ENCODE results near the gene ADI1. TPM values are rescaled to one million over a fixed set of nuclear protein-coding genes. Genes with fewer than 3 reads are reported as not detected.

Gene ADI1
- total RNA-seq, 2 experiments from 2014 or later: 19.2 to 22.1 TPM

- no peak overlapping the region for H3K4me3 ChIP-seq (ENCODE audit: low read depth, low read length, poor library complexity, severe bottlenecking)
- POLR2A ChIA-PET: no interaction called here
- H3K27ac ChIP-seq (ENCODE audit: low read depth, low read length, poor library complexity, severe bottlenecking): no peak overlapping the region
- no peaks in the 10 kb centered on the region for H3K79me2 ChIP-seq (ENCODE audit: insufficient read depth, low read depth, low read length)
- H3K4me2 ChIP-seq (ENCODE audit: low read length): no peak overlapping the region
- no peak for TF ChIP-seq CTCF (conservative IDR thresholded peaks at IDR 0.05; ENCODE audit: low read length)
- CTCF ChIA-PET (ENCODE audit: unreplicated experiment): no interaction called here
- H3K4me1 ChIP-seq (ENCODE audit: insufficient read depth, low read length, poor library complexity, severe bottlenecking): no peaks in the 10 kb centered on the region
- peaks cover 27% of the 10 kb centered on the region for H3K36me3 ChIP-seq (ENCODE audit: insufficient read depth, low read length)
- no peaks in the 10 kb centered on the region for H3K9me2 ChIP-seq (ENCODE audit: insufficient read depth, low read length)
- peaks cover 12% of the 10 kb centered on the region for H3K9me3 ChIP-seq (ENCODE audit: low read length)
- intact Hi-C loops (cut with micrococcal nuclease; ENCODE audit: unreplicated experiment): no loop called here
- no TSS peak for BruUV-seq (replicated peaks)
- DNase-seq (ENCODE audit: low spot score): no peak
- H4K20me1 ChIP-seq (ENCODE audit: insufficient read depth, low read length): no peaks in the 10 kb centered on the region
- H2AFZ ChIP-seq (ENCODE audit: low read length): no peak overlapping the region
Measured at GRCh38 chr2:3529316-3530025, 10.1 kb upstream of the ADI1 start.

GRCh38 chr2:3527886-3528785 is 8.8 kb upstream of the ADI1 start:
- CTCF ChIA-PET (ENCODE audit: unreplicated experiment): no interaction called here
- no peak for TF ChIP-seq CTCF (conservative IDR thresholded peaks at IDR 0.05; ENCODE audit: low read length)
- TF ChIP-seq EZH2phosphoT487 (IDR thresholded peaks at IDR 0.05; ENCODE audit: borderline replicate concordance, low read depth, low read length): no peak
- POLR2A ChIA-PET: no interaction called here
- Histone ChIP-seq H4K20me1 (ENCODE audit: insufficient read depth, low read length) (no peaks in the 10 kb centered on the region), H3K4me1 (ENCODE audit: insufficient read depth, low read length, poor library complexity, severe bottlenecking) (no peaks in the 10 kb centered on the region), H3K36me3 (ENCODE audit: insufficient read depth, low read length) (peaks cover 14% of the 10 kb centered on the region; the same call in 1 of the 2 replicates), H3K9me3 (ENCODE audit: low read length) (no peaks in the 10 kb centered on the region), H3K4me2 (ENCODE audit: low read length) (no peak overlapping the region), H3K27ac (ENCODE audit: low read depth, low read length, poor library complexity, severe bottlenecking) (no peak overlapping the region), H3K9me2 (ENCODE audit: insufficient read depth, low read length) (no peaks in the 10 kb centered on the region), H2AFZ (ENCODE audit: low read length) (no peak overlapping the region), H3K79me2 (ENCODE audit: insufficient read depth, low read depth, low read length) (no peaks in the 10 kb centered on the region), H3K4me3 (ENCODE audit: low read depth, low read length, poor library complexity, severe bottlenecking) (no peak overlapping the region)
- DNase-seq (ENCODE audit: low spot score): no peak
- no TSS peak for BruUV-seq (replicated peaks)
- intact Hi-C loops (cut with micrococcal nuclease; ENCODE audit: unreplicated experiment): no loop called here

GRCh38 chr2:3526871-3527270 is 7.5 kb upstream of the ADI1 start:
- H3K27ac ChIP-seq (ENCODE audit: low read depth, low read length, poor library complexity, severe bottlenecking): no peak overlapping the region
- H3K79me2 ChIP-seq (ENCODE audit: insufficient read depth, low read depth, low read length): no peaks in the 10 kb centered on the region
- H3K9me2 ChIP-seq (ENCODE audit: insufficient read depth, low read length): no peaks in the 10 kb centered on the region
- no peaks in the 10 kb centered on the region for H4K20me1 ChIP-seq (ENCODE audit: insufficient read depth, low read length)
- H3K36me3 ChIP-seq (ENCODE audit: insufficient read depth, low read length): peaks cover 3% of the 10 kb centered on the region; the same call in 1 of the 2 replicates
- no peak overlapping the region for H2AFZ ChIP-seq (ENCODE audit: low read length)
- BruUV-seq (replicated peaks): no TSS peak
- no peaks in the 10 kb centered on the region for H3K4me1 ChIP-seq (ENCODE audit: insufficient read depth, low read length, poor library complexity, severe bottlenecking)
- no peak for TF ChIP-seq CTCF (conservative IDR thresholded peaks at IDR 0.05; ENCODE audit: low read length)
- no peak for TF ChIP-seq EZH2phosphoT487 (IDR thresholded peaks at IDR 0.05; ENCODE audit: borderline replicate concordance, low read depth, low read length)
- no peak overlapping the region for H3K4me3 ChIP-seq (ENCODE audit: low read depth, low read length, poor library complexity, severe bottlenecking)
- ChIA-PET POLR2A (no interaction called here), CTCF (ENCODE audit: unreplicated experiment) (no interaction called here)
- intact Hi-C loops (cut with micrococcal nuclease; ENCODE audit: unreplicated experiment): no loop called here
- no peaks in the 10 kb centered on the region for H3K9me3 ChIP-seq (ENCODE audit: low read length)
- no peak for DNase-seq (ENCODE audit: low spot score)
- H3K4me2 ChIP-seq (ENCODE audit: low read length): no peak overlapping the region
